ENCODE measurements around the gene MAGI2.

- TF ChIP-seq CTCF (IDR thresholded peaks at IDR 0.05; ENCODE audit: low read depth, low read length, missing input control) (no peak), REST (IDR thresholded peaks at IDR 0.05) (no peak), MAX (IDR thresholded peaks at IDR 0.05) (no peak), YY1 (IDR thresholded peaks at IDR 0.05) (no peak), RAD21 (IDR thresholded peaks at IDR 0.05) (no peak), ZBTB33 (IDR thresholded peaks at IDR 0.05) (no peak), SP1 (IDR thresholded peaks at IDR 0.05) (no peak), GABPA (IDR thresholded peaks at IDR 0.05 in 1 of 2, conservative IDR thresholded peaks at IDR 0.05 in 1 of 2) (no peak), TAF1 (conservative IDR thresholded peaks at IDR 0.05) (no peak), HNF4A (conservative IDR thresholded peaks at IDR 0.05) (no peak), FOXA2 (IDR thresholded peaks at IDR 0.05) (no peak), EGR1 (IDR thresholded peaks at IDR 0.05; ENCODE audit: low read depth in 2 of 2) (no peak), ATF3 (IDR thresholded peaks at IDR 0.05) (no peak), JUND (IDR thresholded peaks at IDR 0.05) (no peak)
Observed at GRCh38 chr7:78153285-78153684, 1300.2 kb downstream of the MAGI2 start.

All from liver (tissue), 3 donors.